ENCODE data around the gene ZNF532. TPM values are rescaled to one million over a fixed set of nuclear protein-coding genes. Genes with fewer than 3 reads are reported as not detected.
"Not testable (repeated sequence)": the region's sequence is repeated elsewhere in the genome, so short reads cannot be mapped to it uniquely, and the experiment has no call there.

Gene ZNF532
- total and polyA plus RNA-seq, 2 donors from 2014 or later: 5.7 to 76.3 TPM

DNA sequence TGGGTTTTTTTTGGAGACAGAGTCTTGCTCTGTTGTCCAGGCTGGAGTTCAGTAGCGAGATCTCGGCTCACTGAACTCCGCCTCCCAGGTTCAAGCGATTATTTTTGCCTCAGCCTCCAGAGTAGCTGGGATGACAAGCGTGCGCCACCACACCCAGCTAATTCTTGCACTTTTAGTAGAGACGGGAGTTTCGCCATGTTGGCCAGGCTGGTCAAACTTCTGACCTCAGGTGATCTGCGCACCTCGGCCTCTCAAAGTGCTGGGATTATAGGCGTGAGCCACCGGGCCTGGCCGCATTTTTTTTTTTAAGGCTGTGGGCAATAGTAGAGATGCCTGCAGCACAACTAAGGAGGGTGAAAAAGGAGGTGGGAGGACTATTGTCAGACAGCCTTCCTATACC is 41.7 kb upstream of the ZNF532 start:
- FAIRE-seq (no peak), DNase-seq (no peak)
- Histone ChIP-seq H3K27ac (ENCODE audit: low read depth in 2 of 2, low read length in 2 of 2) (no peak overlapping the region), H3K27me3 (ENCODE audit: control insufficient read depth, insufficient read depth, low read length) (no peaks in the 10 kb centered on the region), H3K4me3 (ENCODE audit: low read length in 3 of 3) (no peak overlapping the region), H3K36me3 (ENCODE audit: control insufficient read depth in 2 of 3, insufficient read depth in 3 of 3, low read length in 3 of 3) (no peaks in the 10 kb centered on the region), H3K9ac (ENCODE audit: low read length in 3 of 3) (no peak overlapping the region), H3K9me3 (ENCODE audit: control insufficient read depth in 2 of 3, insufficient read depth in 1 of 3, low read length in 3 of 3) (no peaks in the 10 kb centered on the region), H3K4me1 (ENCODE audit: control insufficient read depth in 2 of 3, insufficient read depth in 2 of 3, low read depth in 1 of 3, low read length in 3 of 3) (no peaks in the 10 kb centered on the region)
- intact Hi-C loops (cut with DNase I): no loop called here
- TF ChIP-seq, protein P1, sequence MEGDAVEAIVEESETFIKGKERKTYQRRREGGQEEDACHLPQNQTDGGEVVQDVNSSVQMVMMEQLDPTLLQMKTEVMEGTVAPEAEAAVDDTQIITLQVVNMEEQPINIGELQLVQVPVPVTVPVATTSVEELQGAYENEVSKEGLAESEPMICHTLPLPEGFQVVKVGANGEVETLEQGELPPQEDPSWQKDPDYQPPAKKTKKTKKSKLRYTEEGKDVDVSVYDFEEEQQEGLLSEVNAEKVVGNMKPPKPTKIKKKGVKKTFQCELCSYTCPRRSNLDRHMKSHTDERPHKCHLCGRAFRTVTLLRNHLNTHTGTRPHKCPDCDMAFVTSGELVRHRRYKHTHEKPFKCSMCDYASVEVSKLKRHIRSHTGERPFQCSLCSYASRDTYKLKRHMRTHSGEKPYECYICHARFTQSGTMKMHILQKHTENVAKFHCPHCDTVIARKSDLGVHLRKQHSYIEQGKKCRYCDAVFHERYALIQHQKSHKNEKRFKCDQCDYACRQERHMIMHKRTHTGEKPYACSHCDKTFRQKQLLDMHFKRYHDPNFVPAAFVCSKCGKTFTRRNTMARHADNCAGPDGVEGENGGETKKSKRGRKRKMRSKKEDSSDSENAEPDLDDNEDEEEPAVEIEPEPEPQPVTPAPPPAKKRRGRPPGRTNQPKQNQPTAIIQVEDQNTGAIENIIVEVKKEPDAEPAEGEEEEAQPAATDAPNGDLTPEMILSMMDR (IDR thresholded peaks at IDR 0.05; ENCODE audit: borderline replicate concordance, extremely low read depth, insufficient read depth): no peak

DNA sequence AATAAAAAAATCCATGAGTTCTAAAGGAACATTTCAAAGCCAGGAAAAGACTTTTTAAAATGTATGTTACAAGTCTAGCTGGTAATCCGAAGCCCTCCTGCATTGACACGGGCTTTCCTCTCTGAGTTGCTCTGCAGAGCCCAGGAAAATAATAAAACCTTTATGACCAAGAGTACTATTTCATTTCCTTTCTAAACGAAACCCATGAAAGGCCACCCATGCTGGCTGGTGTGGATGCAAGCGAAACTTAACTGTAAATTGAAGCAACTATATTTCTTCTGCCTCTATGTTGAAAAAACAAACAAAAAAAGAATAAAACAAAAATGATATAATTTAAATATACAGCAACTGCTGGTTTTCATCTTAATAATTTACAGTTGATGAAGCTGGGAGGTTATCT is 41.3 kb upstream of the ZNF532 start:
- H3K36me3 ChIP-seq (ENCODE audit: control insufficient read depth in 2 of 3, insufficient read depth in 3 of 3, low read length in 3 of 3): no peaks in the 10 kb centered on the region
- no peaks in the 10 kb centered on the region for H3K4me1 ChIP-seq (ENCODE audit: control insufficient read depth in 2 of 3, insufficient read depth in 2 of 3, low read depth in 1 of 3, low read length in 3 of 3)
- FAIRE-seq (no peak), DNase-seq (peak in 3 of 5 donors; percentile 49 to 86 (median 79))
- H3K4me3 ChIP-seq (ENCODE audit: low read length in 3 of 3): no peak overlapping the region
- H3K9ac ChIP-seq (ENCODE audit: low read length in 3 of 3): no peak overlapping the region
- TF ChIP-seq, protein P1 (IDR thresholded peaks at IDR 0.05; ENCODE audit: borderline replicate concordance, extremely low read depth, insufficient read depth): no peak
- H3K27me3 ChIP-seq (ENCODE audit: control insufficient read depth, insufficient read depth, low read length): no peaks in the 10 kb centered on the region
- H3K27ac ChIP-seq (ENCODE audit: low read depth in 2 of 2, low read length in 2 of 2): no peak overlapping the region
- intact Hi-C loops (cut with DNase I): no loop called here
- no peaks in the 10 kb centered on the region for H3K9me3 ChIP-seq (ENCODE audit: control insufficient read depth in 2 of 3, insufficient read depth in 1 of 3, low read length in 3 of 3)

DNA sequence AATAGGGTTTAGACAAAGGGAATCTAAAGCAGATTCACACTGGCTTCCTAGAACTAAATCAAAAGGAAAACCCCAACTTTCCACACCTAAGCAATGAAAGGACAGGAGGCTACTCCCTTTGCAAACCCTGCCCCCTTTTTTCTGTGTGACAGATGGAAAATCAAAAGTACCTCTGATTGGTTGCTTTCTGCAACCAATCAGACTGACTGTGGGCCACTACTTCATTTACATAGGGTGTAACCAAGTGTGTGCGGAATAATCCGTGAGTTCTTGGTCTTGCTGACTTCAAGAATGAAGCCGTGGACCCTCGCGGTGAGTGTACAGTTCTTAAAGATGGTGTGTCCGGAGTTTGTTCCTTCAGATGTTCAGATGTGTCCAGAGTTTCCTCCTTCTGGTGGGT is 37.8 kb upstream of the ZNF532 start:
- H3K36me3 ChIP-seq (ENCODE audit: control insufficient read depth in 2 of 3, insufficient read depth in 3 of 3, low read length in 3 of 3); intact Hi-C loops (cut with DNase I); H3K9ac ChIP-seq (ENCODE audit: low read length in 3 of 3); H3K27ac ChIP-seq (ENCODE audit: low read depth in 2 of 2, low read length in 2 of 2); FAIRE-seq; H3K27me3 ChIP-seq (ENCODE audit: control insufficient read depth, insufficient read depth, low read length); H3K9me3 ChIP-seq (ENCODE audit: control insufficient read depth in 2 of 3, insufficient read depth in 1 of 3, low read length in 3 of 3); H3K4me3 ChIP-seq (ENCODE audit: low read length in 3 of 3); H3K4me1 ChIP-seq (ENCODE audit: control insufficient read depth in 2 of 3, insufficient read depth in 2 of 3, low read depth in 1 of 3, low read length in 3 of 3); DNase-seq: not testable (repeated sequence)

DNA sequence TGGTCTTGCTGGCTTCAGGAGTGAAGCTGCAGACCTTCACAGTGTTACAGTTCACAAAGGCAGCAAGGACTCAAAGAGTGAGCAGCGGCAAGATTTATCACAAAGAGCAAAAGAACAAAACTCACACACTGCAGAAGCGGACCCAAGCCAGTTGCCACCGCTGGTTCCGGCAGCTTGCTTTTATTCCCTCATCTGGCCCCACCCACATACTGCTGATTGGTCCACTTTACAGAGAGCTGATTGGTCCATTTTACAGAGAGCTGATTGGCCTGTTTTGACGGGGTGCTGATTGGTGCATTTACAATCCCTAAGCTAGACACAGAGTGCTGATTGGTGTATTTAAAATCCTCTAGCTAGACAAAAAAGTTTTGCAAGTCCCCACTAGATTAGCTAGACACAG is 37.2 kb upstream of the ZNF532 start:
- no peaks in the 10 kb centered on the region for H3K4me1 ChIP-seq (ENCODE audit: control insufficient read depth in 2 of 3, insufficient read depth in 2 of 3, low read depth in 1 of 3, low read length in 3 of 3)
- no peak overlapping the region for H3K27ac ChIP-seq (ENCODE audit: low read depth in 2 of 2, low read length in 2 of 2)
- intact Hi-C loops (cut with DNase I): no loop called here
- TF ChIP-seq, protein P1 (IDR thresholded peaks at IDR 0.05; ENCODE audit: borderline replicate concordance, extremely low read depth, insufficient read depth): no peak
- no peak overlapping the region for H3K9ac ChIP-seq (ENCODE audit: low read length in 3 of 3)
- no peaks in the 10 kb centered on the region for H3K36me3 ChIP-seq (ENCODE audit: control insufficient read depth in 2 of 3, insufficient read depth in 3 of 3, low read length in 3 of 3)
- FAIRE-seq (no peak), DNase-seq (peak in 1 of 5 donors; percentile 58)
- H3K4me3 ChIP-seq (ENCODE audit: low read length in 3 of 3): no peak overlapping the region
- no peaks in the 10 kb centered on the region for H3K27me3 ChIP-seq (ENCODE audit: control insufficient read depth, insufficient read depth, low read length)
- no peaks in the 10 kb centered on the region for H3K9me3 ChIP-seq (ENCODE audit: control insufficient read depth in 2 of 3, insufficient read depth in 1 of 3, low read length in 3 of 3)
